ENCODE measurements around the gene AUTS2.

AUTS2 gene

DNA sequence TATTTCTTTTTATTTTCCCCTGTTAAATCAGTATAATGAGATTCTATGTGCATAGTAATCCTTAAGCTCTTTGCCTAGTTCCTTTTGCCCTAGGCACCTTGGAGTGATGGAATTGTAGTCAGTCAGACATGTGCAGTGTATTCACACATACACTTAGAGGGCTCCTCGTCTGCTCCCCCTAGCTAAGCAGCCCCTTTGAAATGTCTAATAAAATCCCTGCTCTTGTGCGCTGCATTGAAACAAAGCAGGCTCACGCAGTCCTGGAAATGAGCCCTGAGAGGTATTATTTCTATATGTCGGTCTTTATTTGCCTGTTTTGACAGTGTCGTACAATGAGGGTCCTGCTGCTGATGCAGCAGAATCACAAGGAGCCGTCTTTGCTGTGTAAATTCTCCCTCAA lies 258.7 kb downstream of the AUTS2 start:
- no peak for DNase-seq (ENCODE audit: low spot score)

DNA sequence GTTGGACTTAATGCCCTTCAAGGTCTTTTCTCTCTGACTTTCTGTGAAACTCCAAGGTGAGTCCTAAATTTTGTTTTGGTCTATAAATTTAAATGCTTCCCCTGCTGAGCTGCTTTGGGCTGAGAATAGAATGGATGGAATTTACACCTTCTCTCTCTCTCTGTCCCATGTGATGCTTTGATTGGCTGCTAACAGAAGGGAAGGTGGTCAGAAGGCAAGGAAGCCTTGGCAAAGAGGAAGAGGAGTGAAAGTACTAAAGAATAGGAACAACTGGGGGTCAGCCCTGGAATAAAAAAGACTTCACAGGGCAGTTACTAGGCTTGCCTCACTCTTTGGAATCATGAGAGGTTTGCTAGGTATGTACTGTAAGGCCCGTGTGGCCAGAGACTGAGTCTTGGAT lies 260.2 kb downstream of the AUTS2 start:
- DNase-seq (ENCODE audit: low spot score) = no peak

DNA sequence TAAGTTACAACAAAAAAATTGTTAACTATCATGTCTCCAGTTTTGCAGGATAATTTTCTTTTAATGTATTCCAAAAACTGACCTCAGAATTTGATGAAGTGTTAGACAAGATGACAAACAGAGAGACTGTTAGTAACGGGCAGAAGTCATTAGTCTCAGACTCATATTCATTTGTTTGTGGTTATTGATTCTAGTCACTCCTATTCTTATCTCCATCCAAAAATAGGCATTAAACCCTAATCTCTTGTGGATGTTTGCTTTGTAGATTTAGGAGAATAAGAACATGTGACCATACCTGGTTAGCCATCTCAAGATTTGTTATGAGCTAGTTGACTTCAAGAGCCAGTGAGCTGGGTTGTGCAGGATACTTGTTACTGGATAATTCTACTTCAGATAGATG lies 261.1 kb downstream of the AUTS2 start:
- DNase-seq (ENCODE audit: low spot score) = no peak

DNA sequence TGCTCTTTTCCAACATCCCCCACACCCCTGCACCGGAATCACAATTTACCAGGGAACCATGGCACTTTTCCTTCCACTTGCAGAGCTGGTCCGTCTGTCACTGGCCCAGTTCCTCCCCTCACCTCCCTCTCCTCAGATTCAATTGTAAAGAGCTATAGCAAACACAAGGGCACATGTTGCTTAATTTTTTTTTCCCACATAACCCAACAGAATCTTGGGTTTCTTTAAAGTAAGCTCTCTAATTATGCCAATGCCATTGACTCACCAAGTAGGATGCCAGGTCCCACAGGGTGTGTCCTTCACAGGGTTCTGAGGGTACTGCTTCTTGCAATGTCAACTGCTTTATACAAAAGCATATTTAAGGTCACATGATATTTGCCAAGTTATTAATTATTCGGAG lies 262.2 kb downstream of the AUTS2 start:
- no peak for DNase-seq (ENCODE audit: low spot score)

DNA sequence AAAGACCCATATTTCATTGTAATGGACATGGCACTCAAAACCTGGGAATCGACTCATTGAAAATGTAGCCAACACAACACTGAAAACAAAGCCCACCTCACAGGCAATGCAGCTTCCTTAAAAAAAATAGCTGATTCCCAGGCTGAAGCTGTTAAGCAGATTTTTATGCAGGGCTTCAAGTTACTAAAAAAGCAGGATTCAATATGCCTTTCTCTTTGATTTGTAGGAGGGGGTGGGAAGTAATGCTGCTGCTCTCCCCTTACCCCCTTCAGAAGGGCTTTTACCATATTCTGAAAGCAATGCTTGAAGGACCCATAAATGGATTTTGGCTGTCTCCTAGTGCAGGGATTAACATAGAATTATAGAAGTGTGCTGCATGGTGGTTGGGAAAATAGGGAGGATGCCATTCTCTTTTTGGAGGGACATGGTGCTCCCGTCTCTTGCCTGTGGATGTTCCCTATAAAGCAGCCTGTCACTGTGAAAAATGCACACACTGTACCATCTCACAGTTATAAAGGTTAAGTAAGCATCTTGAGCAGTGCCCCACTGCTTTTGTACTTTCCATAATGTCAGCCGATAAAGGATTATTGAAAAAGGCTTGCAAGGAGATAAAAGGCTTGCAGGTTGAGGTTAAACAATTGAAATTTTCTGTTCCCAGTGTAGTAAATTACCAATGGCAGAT lies 262.8 kb downstream of the AUTS2 start:
- DNase-seq (ENCODE audit: low spot score) = no peak

DNA sequence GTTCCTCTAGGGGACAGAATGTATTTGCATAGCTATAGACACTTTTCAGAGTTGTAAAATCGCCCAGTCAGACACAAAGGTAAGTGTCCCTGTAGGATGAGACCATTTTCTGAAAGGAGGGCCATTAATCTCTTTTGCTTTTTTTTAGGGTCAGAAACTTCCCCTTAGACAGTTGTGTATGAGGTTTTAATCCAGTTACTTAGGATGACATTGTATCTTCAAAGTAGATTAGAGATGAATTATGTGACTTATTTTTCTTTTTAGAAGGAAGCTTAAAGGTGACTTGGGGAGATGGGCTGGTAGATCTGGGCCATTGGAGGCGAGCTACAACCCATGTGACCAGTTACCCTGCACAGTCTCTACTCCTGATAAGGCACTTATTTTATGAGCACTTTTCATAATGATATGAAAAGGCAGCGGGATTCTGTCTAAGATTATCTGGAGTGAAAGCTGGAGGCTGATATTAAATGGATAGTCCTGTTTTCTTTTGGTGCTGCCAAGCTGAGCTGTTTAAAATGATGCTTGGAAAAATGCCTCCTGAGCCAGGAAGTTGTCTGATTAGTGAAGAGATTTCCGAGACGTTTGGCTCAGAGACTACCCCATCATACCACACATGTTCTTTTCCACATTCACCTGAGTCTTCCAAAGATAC lies 264.3 kb downstream of the AUTS2 start:
- no peak for DNase-seq (ENCODE audit: low spot score)

DNA sequence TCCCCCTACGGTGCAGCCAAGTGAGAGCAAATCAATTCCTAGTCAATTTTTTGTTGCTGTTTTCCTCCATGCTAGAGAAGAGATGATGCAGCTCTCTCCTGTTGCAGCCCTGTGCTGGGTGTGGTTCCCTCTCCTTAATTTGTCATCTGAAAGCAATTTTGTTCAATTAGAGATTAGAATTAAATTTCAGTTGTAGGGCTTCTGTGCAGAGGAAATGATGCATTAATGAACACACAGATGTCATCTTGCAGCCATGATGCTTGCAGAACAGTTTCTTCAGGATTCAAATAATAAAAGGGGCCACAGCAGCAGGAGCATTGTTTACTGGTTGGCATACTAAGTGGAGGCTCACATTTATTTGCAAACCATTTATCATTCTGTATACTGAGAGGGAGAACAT lies 266.0 kb downstream of the AUTS2 start:
- DNase-seq (ENCODE audit: low spot score) = no peak

DNA sequence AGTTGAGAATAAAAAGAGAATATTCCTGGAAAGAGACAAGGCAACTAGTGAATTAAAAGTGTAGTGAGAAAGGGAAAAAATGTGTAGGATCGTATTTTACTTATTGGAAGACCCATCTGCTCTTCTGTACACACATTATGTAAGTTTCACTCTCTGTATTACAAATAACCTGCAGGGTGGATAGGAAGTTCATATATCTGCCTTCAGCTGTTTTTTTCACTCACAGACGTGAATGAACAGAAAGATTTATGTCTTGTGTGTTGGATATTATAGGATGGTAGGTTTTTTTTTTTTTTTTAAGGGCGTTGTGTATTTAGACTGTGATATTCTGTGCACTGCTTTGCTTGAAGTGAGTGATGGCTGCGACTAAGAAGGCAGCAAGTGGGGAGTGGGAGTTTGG lies 266.5 kb downstream of the AUTS2 start:
- DNase-seq (ENCODE audit: low spot score) = no peak

DNA sequence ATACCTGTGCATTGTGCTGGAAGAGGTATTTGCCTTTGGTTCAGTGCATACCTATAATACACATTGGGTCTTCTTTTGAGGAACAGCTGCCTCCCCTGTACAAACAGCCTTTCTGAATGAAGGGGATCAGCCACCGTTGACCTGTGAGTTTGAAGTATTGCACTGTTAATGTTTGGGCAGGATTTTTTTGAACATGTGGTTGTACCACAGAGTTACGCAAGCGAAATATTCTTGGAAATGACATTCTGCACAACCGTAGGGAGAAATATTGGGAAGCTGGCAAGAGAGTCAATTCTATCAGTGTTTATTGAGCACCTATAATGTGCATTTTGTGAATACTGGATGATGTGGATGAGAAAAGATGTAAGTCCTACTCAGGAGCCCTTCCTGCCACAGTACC lies 270.6 kb downstream of the AUTS2 start:
- DNase-seq (ENCODE audit: low spot score) = no peak

DNA sequence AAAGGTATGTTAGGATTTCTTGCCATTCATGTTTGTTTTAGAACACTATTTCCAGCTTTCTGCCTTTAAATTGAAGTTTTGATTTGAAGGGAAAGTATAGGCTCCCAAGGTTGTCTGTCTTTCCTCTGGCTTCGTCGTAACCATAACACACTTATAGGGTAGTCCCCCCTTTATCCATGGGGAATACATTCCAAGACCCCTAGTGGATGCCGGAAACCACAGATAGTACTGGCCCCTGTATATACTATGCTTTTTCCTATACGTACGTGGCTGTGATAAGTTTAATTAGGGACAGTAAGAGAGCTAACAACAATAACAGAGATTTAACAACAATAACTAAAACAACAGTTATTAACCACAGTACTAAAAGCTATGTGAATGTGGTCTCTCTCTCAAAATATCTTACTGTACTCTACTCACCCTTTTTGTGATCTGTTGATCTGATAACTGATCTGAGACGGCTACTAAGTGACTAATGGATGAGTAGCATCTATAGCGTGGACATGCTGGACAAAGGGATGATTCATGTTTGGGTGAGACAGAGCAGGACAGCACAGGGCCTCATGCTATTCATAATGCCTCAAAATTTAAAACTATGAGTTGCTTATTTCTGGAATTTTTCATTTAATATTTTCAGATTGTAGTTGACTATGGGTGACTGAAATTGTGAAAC lies 273.1 kb downstream of the AUTS2 start:
- no peak for DNase-seq (ENCODE audit: low spot score)

DNA sequence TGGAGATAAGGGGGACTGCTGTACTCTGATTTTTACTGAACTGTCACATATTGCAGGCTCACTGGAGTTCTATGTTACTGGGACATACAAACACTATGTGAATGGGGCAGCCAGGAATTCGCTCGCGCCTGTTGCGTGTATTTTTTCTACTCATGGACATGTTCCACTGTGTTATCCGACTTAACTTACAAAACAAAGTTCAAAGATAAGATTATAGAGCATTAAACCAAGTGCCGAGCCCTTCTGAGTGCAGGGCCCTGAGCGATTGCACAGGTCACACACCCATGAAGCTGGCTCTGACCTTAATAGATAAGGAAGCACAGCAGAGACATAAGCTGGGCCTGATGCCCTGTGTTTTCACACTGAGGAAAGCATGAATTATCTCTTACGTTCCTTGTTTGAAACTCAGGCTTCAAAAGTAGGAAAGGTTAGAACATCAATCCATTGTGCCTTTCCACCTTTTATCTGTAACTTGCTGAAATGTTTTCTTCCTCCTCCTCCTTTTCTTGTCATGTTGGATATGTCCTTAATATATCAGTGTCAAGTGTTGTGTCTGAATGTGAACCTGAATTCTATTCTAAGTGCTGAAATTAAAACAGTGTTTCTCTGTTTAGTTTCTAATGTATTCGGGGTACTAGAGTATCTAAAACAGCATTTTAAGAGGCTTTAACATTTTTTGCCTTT lies 273.8 kb downstream of the AUTS2 start:
- no peak for DNase-seq (ENCODE audit: low spot score)

DNA sequence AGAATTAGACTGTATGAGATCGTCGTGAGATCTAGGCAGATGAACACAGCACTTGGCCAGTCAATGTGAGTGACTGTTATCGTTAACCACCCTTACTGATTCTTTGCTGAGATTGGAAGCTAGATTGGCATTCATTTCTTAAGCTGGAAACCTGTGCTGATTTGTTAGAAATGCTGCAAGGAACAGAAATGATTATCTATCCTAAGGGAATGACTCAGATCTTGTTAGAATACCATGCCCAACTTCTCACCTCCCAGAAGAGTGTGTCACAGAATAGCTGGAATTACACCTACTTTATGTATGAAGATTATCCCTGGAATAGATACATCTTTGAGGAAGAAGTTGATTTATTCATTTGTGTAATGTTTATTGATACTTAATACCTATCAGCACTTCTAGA lies 275.2 kb downstream of the AUTS2 start:
- DNase-seq (ENCODE audit: low spot score) = no peak

DNA sequence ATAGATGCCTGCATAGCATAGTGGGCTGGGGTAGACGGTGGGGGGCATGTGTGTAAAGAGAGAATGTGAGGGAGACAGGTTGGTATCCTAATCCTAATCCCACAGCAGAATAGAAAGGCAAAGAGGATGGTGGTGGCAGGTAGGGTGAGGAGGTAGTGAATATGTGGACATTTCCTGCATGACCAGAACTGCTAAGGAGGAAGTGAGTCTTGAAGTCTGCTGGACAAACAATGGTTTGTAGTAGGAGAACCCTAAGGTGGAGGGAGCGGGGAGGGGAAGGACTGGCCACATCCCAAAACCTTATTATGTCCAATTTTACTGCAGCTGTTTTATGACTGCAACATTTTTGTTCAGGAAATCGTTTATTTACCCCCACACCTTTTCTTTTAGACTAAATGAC lies 279.7 kb downstream of the AUTS2 start:
- no peak for DNase-seq (ENCODE audit: low spot score)

DNA sequence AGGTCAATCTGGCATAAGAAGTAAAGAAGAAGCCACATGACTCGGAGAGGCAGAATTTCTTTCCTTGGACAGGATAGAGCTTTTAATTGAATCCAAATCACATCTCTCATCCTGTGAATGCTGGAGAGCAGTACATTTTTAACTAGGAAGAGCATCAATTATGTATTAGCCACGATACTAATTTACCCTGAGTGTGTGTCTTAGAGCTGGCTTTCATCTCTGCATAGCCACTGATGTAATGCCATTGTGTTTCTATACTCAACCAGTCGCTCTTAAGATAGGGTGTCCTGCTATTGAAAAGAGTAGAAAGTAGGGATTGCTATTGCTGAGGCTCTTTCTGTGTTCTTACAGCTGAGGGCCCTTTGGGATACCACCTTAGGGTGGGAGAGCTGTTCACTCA lies 280.3 kb downstream of the AUTS2 start:
- no peak for DNase-seq (ENCODE audit: low spot score)

DNA sequence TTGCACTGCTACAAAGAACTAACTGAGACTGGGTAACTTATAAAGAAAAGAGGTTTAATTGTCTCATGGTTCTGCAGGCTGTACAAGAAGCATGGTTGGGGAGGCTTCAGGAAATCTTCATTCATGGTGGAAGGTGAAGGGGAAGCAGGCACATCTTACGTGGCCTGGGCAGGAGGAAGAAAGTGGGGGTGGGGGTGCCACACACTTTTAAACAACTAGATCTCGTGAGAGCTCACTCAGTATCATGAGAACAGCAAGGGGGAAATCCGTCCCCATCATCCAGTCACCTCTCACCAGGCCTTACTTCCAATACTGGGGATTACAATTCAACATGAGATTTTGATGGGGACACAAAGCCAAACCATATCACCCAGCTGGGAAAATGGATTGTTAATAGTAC lies 281.7 kb downstream of the AUTS2 start:
- no peak for DNase-seq (ENCODE audit: low spot score)

DNA sequence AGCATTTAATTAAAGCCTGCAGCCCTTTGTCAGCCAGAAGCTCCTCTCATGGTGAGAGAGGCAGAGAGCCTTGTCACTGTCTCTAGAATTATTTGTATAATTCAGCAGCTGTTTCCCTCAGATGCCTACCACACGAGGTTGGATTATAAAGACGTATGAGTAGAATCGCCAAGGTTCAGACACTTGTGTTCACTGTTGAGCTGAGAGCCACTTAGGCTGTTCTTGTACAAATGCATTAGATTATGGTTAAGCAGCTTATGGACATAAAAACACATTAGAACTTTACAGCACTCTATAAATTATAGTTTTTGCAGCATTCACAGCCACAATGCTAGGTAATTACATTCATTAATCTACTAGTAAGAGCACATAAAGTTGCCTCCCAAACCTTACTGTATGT lies 282.6 kb downstream of the AUTS2 start:
- no peak for DNase-seq (ENCODE audit: low spot score)

DNA sequence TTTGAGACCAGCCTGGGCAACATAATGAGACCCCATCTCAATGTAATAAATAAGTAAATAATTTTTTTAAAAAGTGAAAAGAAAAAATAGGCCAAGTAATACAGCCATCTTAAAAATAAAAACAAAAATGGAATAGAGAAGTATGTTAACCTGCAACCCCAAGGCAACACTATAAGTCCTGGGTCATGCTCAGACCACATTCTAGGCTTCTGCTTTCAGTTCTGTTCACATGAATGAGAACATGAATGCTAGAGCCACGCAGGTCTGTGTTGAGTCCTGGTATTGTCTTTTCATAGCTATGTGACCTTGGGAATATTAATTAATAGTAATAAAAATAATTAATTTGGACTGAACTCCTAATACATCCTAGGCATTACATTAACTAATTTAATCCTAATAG lies 284.0 kb downstream of the AUTS2 start:
- DNase-seq (ENCODE audit: low spot score) = no peak

DNA sequence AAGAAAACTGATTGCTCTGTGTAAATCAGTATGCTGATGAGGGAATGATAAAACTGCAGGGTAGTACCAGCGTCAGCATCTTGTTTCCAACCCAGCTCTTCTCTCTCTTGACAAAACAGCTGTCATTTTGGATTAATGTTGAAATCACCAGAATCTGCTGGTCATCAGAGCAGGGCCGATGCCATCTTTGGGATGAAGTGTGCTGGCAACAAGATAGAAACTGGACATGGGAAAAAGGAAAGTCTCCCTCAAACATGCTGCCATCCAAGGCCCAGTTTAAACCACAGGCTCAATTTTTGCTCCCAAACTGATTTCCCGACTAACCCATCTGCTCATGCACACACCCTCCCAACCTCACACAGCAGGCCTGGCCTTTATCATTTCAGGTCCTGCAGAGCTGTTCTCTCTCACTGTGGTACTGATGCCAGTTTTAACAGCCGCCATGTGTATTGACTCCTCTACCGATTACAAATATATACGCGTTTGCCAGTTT lies 285.2 kb downstream of the AUTS2 start:
- no peak for DNase-seq (ENCODE audit: low spot score)

DNA sequence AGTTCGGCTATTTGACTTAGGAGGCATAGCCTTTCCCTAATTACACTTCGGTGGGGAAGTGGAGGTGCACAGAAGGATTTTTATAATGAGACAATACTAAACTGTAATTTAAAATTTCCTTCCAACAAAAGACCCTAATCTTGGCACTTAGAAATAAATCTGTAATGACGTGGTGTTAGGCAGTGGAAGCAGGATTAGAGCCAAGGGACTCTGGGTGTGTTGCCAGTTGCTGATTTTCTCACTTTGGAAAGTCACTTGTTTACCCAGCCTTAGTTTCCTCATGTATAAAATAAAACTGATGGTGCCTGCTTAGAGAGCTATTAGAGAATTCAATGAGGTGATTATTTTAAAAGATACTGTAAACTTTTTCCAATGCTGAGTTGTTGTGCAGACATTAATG lies 287.2 kb downstream of the AUTS2 start:
- no peak for DNase-seq (ENCODE audit: low spot score)

DNA sequence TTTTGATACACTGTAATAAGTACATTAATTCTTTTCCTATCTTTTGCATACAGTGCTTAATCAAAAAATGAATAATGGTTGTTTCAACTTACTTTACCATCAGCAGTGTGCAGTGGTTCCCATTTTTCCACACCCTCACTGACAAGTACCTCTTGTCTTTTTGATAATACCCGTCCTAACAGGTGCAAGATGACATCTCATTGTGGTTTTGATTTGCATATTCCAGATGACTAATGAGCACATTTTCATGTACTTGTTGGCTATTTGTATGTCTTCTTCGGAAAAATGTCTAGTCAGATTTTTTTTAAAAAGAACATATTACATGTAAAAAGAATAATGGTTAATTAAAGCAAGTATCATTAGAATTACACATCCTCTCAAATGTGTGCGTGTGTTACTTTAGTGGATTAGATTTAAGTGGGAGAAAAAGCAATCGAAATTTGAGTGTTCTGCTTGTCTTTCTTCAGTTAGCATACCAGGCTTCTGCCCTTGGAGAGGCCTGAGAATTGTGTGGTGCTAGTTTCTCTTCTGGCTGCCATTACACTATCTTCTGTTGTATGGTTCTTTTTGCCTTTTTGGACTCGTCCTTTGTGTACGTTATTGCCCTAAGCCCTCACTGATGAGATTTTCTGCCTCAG lies 291.2 kb downstream of the AUTS2 start:
- no peak for DNase-seq (ENCODE audit: low spot score)

DNA sequence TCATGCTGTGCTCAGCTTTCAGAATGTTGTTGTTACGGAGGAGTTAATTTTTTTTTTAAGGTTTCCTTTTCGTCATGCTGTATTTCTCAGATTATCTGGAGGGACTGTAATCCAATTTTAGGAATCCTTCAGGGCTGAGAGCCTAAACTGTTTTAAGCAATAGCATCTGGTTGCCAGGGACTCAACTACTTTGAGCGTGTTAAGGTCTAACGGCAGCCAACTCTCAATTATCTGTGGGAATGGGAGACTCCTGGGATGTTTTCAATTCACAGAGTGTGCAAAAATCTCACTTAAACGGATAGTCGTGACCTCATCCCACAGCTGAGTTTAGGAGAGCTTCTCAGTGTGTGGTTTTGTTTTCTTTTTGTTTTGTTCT lies 291.7 kb downstream of the AUTS2 start:
- DNase-seq (ENCODE audit: low spot score) = no peak

DNA sequence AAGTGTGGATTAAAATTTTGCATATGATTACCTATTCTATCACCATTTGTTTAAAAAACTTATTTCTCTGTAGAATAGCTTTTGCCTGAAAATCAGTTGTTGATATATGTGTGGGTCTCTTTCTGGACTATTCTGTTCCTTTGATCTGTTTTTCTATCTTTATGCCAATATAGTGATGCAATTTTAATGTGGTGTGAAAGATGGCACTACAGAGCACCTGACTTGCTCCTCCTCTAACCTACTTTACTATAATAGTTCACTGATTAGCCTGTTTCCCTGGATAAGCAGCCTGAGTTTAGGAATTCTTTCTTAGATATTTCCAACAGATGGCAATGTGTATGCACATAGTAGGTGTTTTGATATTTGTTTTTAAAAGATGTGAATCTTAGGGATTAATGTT lies 294.5 kb downstream of the AUTS2 start:
- no peak for DNase-seq (ENCODE audit: low spot score)

DNA sequence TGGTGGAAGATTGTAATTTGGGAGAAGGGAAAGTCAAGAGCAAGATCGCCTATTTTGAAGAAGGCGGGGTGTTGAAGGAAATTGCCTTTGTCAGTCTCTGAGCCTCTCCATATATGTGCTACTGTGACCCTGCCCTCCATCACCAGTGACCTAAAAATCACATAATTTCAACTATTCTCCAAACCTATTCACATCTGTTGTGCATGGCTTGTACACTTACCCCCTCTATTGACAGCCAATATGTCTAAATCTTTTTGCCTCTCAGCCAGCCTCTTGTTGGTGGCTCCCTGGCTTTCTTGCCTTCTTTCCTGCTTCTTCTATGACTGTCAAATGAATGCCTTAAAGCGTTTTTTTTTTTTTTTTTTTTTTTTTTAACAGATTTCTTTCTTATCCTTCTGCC lies 295.6 kb downstream of the AUTS2 start:
- DNase-seq (ENCODE audit: low spot score) = no peak
